ENCODE results near the gene IFNLR1.

DNA sequence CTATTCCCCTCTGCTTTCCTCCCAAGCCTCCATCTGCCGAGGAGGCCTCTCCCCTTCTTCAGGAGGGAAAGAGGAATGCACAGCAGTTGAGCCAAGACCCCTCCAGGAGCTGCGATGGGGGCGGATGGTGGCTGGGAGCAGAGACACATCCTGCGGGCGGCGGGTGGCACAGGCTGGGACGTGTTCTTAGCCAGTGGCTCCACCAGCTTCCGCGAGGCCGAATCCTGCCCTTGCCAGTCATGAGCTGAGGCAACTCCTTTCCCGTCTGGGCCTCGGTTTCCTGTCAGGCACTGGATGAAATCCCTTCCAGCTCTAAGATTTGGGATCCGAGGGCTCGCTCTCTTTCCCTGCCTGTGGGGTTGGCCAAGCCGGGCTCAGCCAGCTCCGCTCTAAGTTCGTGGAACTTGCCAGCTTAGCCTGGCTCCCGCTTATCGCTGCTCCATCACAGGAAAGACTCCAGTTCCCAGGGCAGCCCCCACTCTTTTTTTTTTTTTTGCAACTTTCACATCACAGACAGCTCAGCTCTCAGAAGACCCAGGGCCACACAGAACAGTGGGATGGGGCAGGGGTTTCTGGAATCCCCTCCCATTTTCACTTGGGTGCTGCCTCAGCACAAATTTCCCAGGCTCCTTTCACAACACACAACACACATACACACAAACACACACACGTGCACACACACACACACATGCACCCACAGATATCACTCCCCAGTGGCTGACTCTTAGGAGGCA is 75.7 kb downstream of the IFNLR1 start:
- TF ChIP-seq, protein P1, sequence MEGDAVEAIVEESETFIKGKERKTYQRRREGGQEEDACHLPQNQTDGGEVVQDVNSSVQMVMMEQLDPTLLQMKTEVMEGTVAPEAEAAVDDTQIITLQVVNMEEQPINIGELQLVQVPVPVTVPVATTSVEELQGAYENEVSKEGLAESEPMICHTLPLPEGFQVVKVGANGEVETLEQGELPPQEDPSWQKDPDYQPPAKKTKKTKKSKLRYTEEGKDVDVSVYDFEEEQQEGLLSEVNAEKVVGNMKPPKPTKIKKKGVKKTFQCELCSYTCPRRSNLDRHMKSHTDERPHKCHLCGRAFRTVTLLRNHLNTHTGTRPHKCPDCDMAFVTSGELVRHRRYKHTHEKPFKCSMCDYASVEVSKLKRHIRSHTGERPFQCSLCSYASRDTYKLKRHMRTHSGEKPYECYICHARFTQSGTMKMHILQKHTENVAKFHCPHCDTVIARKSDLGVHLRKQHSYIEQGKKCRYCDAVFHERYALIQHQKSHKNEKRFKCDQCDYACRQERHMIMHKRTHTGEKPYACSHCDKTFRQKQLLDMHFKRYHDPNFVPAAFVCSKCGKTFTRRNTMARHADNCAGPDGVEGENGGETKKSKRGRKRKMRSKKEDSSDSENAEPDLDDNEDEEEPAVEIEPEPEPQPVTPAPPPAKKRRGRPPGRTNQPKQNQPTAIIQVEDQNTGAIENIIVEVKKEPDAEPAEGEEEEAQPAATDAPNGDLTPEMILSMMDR (IDR thresholded peaks at IDR 0.05): no peak
- TF ChIP-seq POLR2A (IDR thresholded peaks at IDR 0.05): no peak

Data from esophagus squamous epithelium (tissue), 4 donors.